HG02623 (cell line): ENCODE measurements around the gene FNIP1.
"Not testable (repeated sequence)": the region's sequence is repeated elsewhere in the genome, so short reads cannot be mapped to it uniquely, and the experiment has no call there.

Experiments
- ATAC-seq: cut with Tn5 transposase; IDR thresholded peaks from one replicate; pipeline ENCODE4 v1.9.1; 2021; ENCODE audit warnings: moderate library complexity; ENCODE audit not compliant: unreplicated experiment

The FNIP1 gene

GRCh38 chr5:131610198-131611063 lies 186.4 kb downstream of the FNIP1 start:
- ATAC-seq, result no peak

GRCh38 chr5:131609774-131610173 lies 187.0 kb downstream of the FNIP1 start:
- ATAC-seq, result no peak

- no peak for ATAC-seq
These were observed 188.2 kb downstream of the FNIP1 start for GRCh38 chr5:131608597-131608996.

DNA sequence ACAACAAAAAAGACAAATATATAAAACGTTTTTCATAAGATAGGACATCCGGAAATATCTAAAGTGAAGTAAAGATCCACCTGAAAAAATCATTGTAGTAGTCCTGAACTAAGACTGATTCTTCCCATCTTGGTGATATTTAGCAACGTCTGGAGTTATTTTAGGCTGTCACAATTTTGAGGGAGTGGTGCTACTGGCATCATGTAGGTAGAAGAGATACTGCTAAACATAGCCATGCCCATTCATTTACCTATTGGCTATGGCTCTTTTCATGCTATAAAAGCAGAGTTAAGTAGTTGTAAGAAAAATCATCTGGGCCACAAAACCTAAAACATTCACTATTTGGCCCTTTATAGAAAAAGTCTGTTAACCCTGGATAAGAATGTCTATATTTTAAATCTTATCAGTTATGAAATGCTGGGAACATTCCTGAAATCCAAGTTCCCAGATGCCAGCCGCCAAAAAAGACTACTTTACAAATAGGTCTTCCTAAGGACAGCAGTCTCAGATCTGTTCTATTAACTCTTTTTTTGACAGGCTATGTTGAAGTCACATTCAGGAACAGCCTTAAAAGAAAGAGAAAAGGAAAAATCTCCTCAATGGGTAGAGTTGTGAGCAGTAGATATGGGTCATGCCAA lies 188.8 kb downstream of the FNIP1 start:
- no peak for ATAC-seq

- ATAC-seq, result no peak
These were observed 189.4 kb downstream of the FNIP1 start for GRCh38 chr5:131607418-131607817.

- ATAC-seq, result no peak
These were observed 191.7 kb downstream of the FNIP1 start for GRCh38 chr5:131605086-131605485.

- ATAC-seq, result peak; percentile 70
These were observed 201.5 kb downstream of the FNIP1 start for GRCh38 chr5:131595088-131596033.

- ATAC-seq, result no peak
These were observed 202.9 kb downstream of the FNIP1 start for GRCh38 chr5:131593921-131594320.

- ATAC-seq, result not testable (repeated sequence)
These were observed 203.4 kb downstream of the FNIP1 start for GRCh38 chr5:131593436-131593835.
